ENCODE data around the gene FAM177A1. TPM values are rescaled to one million over a fixed set of nuclear protein-coding genes. Genes with fewer than 3 reads are reported as not detected.

The FAM177A1 gene
- total and polyA plus RNA-seq, 9 of the 15 experiments (the other 6 are each of a cell fraction or from before 2014, with no cell fraction given), result 7.7 to 36.2 (median 29.9) TPM

DNA sequence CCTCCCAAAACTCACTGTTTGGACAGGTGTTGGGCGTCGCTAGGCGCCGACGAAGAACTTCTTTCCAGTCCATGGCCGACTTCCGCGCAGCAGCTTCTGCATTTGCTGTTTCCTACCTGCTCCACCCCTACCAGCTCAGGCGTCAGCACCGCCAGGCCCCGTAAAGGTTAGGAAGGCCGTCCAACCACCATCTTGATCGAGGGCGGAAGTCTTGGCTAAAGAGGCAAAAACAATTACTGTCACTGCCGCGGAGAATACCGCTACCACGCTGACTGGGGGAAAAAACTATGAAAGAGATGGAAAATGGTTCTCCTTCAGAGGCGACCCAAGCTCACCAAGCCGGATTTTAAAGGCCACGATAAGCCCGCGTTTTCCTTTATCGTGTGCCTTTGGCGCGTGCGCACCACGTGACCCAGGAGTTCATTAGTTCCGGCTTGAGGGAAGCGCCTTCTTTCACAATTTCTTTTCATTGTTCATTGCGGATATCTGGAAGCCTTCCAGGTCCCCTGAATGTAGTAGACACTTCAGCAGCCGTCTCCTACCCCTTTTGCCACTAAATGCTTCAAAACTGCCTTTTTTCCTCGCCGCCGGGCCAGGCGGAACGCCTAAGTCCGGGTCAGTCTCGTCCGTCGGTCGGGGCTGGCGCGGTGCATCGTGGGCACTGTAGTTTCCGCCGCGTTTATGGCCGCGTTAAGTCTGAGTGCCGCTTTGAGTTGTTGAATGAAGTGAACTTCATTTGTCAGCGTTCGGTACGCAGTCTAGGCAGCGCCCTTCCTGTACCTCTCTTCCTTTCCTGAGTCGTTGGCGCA, 76.0 kb downstream of the FAM177A1 start, which contains the start of the genes PPP2R3C and PRORP (continued):
- TF ChIP-seq TOE1 (IDR thresholded peaks at IDR 0.05; ENCODE audit: borderline replicate concordance) (peak; percentile 97), TOE1 (CRISPR knock-in tag; IDR thresholded peaks at IDR 0.05; ENCODE audit: borderline replicate concordance, low read depth) (peak; percentile 65; the same call in 1 of the 2 replicates)

DNA sequence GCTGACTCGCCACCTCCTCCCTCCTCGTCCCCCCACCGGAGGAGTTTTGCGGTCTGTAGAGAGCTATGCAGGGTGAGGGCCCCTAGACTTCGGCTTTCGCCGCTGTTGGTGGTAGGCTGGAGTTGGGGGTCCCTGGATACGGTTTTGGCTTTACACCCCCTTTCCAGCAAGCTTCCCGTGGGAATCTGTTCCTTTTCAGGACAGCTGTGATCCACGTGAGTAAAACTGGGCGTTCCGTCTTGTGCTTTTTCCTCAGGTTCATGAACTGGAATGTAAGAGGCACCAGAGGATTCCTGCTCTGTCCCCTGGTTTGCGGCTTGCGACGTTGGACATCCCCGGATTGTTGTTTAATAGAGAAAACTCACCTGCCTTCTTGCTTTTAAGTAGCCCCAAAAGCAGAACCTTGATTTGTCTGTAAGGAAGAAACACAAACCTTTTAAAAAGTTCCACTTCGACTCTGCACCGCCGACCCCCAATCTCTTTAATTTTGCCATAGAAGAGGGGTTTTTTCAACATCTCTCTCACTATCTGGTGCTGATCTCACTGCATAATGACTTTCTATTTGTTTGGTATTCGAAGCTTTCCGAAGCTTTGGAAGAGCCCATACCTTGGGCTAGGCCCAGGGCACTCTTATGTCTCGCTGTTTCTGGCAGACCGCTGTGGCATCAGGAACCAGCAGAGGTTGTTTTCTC, 76.8 kb downstream of the FAM177A1 start:
- ChIA-PET POLR2A (interaction anchor here (0.6 to 1.7 kb wide), 7 partner anchors 12 to 408 kb away, joined by 3 to 6 read pairs (median 3); partner anchors contain the start of genes BAZ1A, CFL2 and FAM177A1), CTCF (ENCODE audit: low intra/inter-chr PET ratio) (no interaction called here)
- Histone ChIP-seq H3K4me2 (ENCODE audit: insufficient read depth, low read length) (peak overlapping the region; percentile 94), H3K36me3 (ENCODE audit: control insufficient read depth, insufficient read depth, low read length) (peaks cover 16% of the 10 kb centered on the region; the same call in 2 of the 3 replicates), H3K27ac (ENCODE audit: extremely low read depth, low read depth, low read length) (peak overlapping the region; percentile 99), H2AFZ (ENCODE audit: low read depth, low read length) (peak overlapping the region; percentile 97), H3K4me3 (peak overlapping the region; percentile 62), H3K9me1 (ENCODE audit: control insufficient read depth, insufficient read depth, low read length) (no peaks in the 10 kb centered on the region), H4K20me1 (replicated peaks; ENCODE audit: control insufficient read depth, insufficient read depth, low read length) (no peaks in the 10 kb centered on the region), H3K27me3 (ENCODE audit: control insufficient read depth in 2 of 2, insufficient read depth in 2 of 2, low read length in 2 of 2) (no peaks in the 10 kb centered on the region), H3K4me1 (replicated peaks in 1 of 2; ENCODE audit: control insufficient read depth in 2 of 2, insufficient read depth in 2 of 2, low read length in 2 of 2) (peaks cover 4 to 9% of the 10 kb centered on the region in 2 experiments; a peak in 4 of 5 replicates), H3K79me2 (ENCODE audit: control insufficient read depth, insufficient read depth, low read length) (peaks cover 50% of the 10 kb centered on the region), H3K9ac (ENCODE audit: insufficient read depth in 1 of 2, low read depth in 2 of 2, low read length in 2 of 2) (peak overlapping the region; percentile 94 to 96), H3K9me3 (replicated peaks; ENCODE audit: control insufficient read depth, insufficient read depth, low read depth, low read length) (no peaks in the 10 kb centered on the region)
- peak; percentile 24 for ATAC-seq
- in situ Hi-C loops (cut with MboI) (no loop called here), intact Hi-C loops (cut with micrococcal nuclease) (loop anchor here (2.0 to 10.0 kb wide), 3 partner anchors 76 to 248 kb away; partner anchors contain the start of genes BAZ1A, FAM177A1 and SRP54)
- BruUV-seq (replicated peaks), result TSS peak; percentile 66
- 0% methylated on average over 17 of the region's 23 CpGs for WGBS (ENCODE audit: insufficient coverage, low coverage, missing lambda C conversion rate)
- peak; percentile 65 for FAIRE-seq
- peak in 2 of 4 experiments; percentile 6 to 18 for DNase-seq (ENCODE audit: extremely low read depth in 1 of 4, low spot score in 3 of 4)
- peak; percentile 18 for TF ChIP-seq HNRNPLL (IDR thresholded peaks at IDR 0.05; ENCODE audit: low read depth, low read length, poor library complexity, severe bottlenecking)
- TF ChIP-seq HOXB6 (CRISPR knock-in tag; IDR thresholded peaks at IDR 0.05; ENCODE audit: borderline replicate concordance), result no peak
- TF ChIP-seq, protein P1, sequence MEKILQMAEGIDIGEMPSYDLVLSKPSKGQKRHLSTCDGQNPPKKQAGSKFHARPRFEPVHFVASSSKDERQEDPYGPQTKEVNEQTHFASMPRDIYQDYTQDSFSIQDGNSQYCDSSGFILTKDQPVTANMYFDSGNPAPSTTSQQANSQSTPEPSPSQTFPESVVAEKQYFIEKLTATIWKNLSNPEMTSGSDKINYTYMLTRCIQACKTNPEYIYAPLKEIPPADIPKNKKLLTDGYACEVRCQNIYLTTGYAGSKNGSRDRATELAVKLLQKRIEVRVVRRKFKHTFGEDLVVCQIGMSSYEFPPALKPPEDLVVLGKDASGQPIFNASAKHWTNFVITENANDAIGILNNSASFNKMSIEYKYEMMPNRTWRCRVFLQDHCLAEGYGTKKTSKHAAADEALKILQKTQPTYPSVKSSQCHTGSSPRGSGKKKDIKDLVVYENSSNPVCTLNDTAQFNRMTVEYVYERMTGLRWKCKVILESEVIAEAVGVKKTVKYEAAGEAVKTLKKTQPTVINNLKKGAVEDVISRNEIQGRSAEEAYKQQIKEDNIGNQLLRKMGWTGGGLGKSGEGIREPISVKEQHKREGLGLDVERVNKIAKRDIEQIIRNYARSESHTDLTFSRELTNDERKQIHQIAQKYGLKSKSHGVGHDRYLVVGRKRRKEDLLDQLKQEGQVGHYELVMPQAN (IDR thresholded peaks at IDR 0.05; ENCODE audit: borderline replicate concordance), result peak; percentile 35; the same call in 1 of the 2 replicates
- TF ChIP-seq GATA2 (CRISPR knock-in tag; IDR thresholded peaks at IDR 0.05), result peak; percentile 36; the same call in 1 of the 2 replicates
- TF ChIP-seq SAP30 (IDR thresholded peaks at IDR 0.05; ENCODE audit: borderline replicate concordance, insufficient read depth, low read depth, low read length, poor library complexity, severe bottlenecking), result peak; percentile 53
- TF ChIP-seq, protein P2, sequence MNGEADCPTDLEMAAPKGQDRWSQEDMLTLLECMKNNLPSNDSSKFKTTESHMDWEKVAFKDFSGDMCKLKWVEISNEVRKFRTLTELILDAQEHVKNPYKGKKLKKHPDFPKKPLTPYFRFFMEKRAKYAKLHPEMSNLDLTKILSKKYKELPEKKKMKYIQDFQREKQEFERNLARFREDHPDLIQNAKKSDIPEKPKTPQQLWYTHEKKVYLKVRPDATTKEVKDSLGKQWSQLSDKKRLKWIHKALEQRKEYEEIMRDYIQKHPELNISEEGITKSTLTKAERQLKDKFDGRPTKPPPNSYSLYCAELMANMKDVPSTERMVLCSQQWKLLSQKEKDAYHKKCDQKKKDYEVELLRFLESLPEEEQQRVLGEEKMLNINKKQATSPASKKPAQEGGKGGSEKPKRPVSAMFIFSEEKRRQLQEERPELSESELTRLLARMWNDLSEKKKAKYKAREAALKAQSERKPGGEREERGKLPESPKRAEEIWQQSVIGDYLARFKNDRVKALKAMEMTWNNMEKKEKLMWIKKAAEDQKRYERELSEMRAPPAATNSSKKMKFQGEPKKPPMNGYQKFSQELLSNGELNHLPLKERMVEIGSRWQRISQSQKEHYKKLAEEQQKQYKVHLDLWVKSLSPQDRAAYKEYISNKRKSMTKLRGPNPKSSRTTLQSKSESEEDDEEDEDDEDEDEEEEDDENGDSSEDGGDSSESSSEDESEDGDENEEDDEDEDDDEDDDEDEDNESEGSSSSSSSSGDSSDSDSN (IDR thresholded peaks at IDR 0.05; ENCODE audit: borderline replicate concordance in 1 of 2, low read depth in 2 of 2, low read length in 2 of 2), result 0 out of 4 replicates have a peak, but pooled peaks of 1 of the 2 experiments have one; percentile 57
- TF ChIP-seq, protein P3, sequence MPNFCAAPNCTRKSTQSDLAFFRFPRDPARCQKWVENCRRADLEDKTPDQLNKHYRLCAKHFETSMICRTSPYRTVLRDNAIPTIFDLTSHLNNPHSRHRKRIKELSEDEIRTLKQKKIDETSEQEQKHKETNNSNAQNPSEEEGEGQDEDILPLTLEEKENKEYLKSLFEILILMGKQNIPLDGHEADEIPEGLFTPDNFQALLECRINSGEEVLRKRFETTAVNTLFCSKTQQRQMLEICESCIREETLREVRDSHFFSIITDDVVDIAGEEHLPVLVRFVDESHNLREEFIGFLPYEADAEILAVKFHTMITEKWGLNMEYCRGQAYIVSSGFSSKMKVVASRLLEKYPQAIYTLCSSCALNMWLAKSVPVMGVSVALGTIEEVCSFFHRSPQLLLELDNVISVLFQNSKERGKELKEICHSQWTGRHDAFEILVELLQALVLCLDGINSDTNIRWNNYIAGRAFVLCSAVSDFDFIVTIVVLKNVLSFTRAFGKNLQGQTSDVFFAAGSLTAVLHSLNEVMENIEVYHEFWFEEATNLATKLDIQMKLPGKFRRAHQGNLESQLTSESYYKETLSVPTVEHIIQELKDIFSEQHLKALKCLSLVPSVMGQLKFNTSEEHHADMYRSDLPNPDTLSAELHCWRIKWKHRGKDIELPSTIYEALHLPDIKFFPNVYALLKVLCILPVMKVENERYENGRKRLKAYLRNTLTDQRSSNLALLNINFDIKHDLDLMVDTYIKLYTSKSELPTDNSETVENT (CRISPR knock-in tag; IDR thresholded peaks at IDR 0.05), result 0 out of 2 replicates have a peak, but pooled peaks have one; percentile 33

Data from K562 (cell line).